Type B pancreatic cell (in vitro differentiated cells): ENCODE data around the gene ACSM2B. TPM values are rescaled to one million over a fixed set of nuclear protein-coding genes. Genes with fewer than 3 reads are reported as not detected.
"Not testable (repeated sequence)": the region's sequence is repeated elsewhere in the genome, so short reads cannot be mapped to it uniquely, and the experiment has no call there.

ENCODE experiments used
- DNase-seq: peaks from one replicate; pipeline ENCODE4 v3.0.0; 2021; ENCODE audit warnings: mixed read lengths; ENCODE audit not compliant: unreplicated experiment; ENCODE audit errors: extremely low spot score
- H3K27ac Mint-ChIP-seq: 2 replicates; pipeline ENCODE4 v1.8.0; 2021; ENCODE audit warnings: mild to moderate bottlenecking, mixed read lengths
- H3K27me3 Mint-ChIP-seq: 2 replicates; pipeline ENCODE4 v1.8.0; 2021; ENCODE audit warnings: mixed read lengths
- H3K36me3 Mint-ChIP-seq: 2 replicates; pipeline ENCODE4 v1.8.0; 2021; ENCODE audit warnings: mixed read lengths
- H3K4me1 Mint-ChIP-seq: one replicate; pipeline ENCODE4 v1.8.0; 2021; ENCODE audit warnings: mixed read lengths; ENCODE audit not compliant: unreplicated experiment
- H3K4me3 Mint-ChIP-seq: 2 replicates; pipeline ENCODE4 v1.8.0; 2021; ENCODE audit warnings: mild to moderate bottlenecking, mixed read lengths
- H3K9me3 Mint-ChIP-seq: 2 replicates; pipeline ENCODE4 v1.8.0; 2021; ENCODE audit warnings: mixed read lengths
- CTCF ChIP-seq: fragments of 200-600 bp; sonication (generic); conservative IDR thresholded peaks from 2 replicates; pipeline ENCODE4 v1.5.0; 2021; ENCODE audit warnings: antibody characterized with exemption, mild to moderate bottlenecking
- total RNA-seq: library from RNA; stranded (reverse); gene quantifications from 2 replicates; pipeline ENCODE4 v1.2.1, GENCODE V29; 2021; ENCODE audit warnings: low replicate concordance

ACSM2B gene
- total RNA-seq, 1 donor from 2014 or later: 2.4 TPM

- Mint-ChIP-seq H3K27ac (no peak overlapping the region), H3K36me3 (no peaks in the 10 kb centered on the region), H3K4me1 (no peaks in the 10 kb centered on the region), H3K9me3 (no peaks in the 10 kb centered on the region), H3K4me3 (no peak overlapping the region), H3K27me3 (peaks cover 11% of the 10 kb centered on the region)
- DNase-seq: no peak
- no peak for TF ChIP-seq CTCF
These were observed 35.9 kb upstream of the ACSM2B start for GRCh38 chr16:20611975-20612481.

GRCh38 chr16:20611350-20611902 is 35.3 kb upstream of the ACSM2B start:
- H3K27ac Mint-ChIP-seq: no peak overlapping the region
- H3K36me3 Mint-ChIP-seq: no peaks in the 10 kb centered on the region
- DNase-seq: no peak
- H3K27me3 Mint-ChIP-seq: peaks cover 11% of the 10 kb centered on the region
- TF ChIP-seq CTCF: no peak
- no peaks in the 10 kb centered on the region for H3K9me3 Mint-ChIP-seq
- H3K4me3 Mint-ChIP-seq: no peak overlapping the region
- H3K4me1 Mint-ChIP-seq: no peaks in the 10 kb centered on the region

DNA sequence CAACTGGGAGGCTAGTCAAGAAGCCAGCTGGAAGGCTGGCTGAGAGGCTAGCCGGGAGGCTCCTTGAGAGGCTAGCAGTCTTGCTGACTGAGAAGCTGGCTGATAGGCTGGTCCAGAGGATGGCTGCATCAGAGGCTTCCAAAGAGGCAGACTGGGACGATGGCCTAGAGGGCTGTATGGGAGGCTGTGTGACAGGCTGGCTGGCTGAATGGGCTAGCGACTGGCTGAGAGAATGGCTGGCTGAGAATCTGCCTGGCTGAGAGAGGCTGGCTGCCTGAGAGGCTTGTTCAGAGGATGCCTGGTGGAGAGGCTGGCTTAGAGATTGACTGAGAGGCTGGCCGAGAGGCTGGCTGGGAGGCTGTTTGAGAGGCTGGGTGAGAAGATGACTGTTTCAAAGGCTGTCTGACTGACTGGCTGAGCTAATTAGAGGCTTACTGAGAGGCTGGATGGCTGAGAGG is 34.8 kb upstream of the ACSM2B start:
- H3K4me1 Mint-ChIP-seq: no peaks in the 10 kb centered on the region
- TF ChIP-seq CTCF: no peak
- no peaks in the 10 kb centered on the region for H3K36me3 Mint-ChIP-seq
- DNase-seq: no peak
- H3K9me3 Mint-ChIP-seq: no peaks in the 10 kb centered on the region
- peaks cover 11% of the 10 kb centered on the region for H3K27me3 Mint-ChIP-seq
- H3K4me3 Mint-ChIP-seq: no peak overlapping the region
- no peak overlapping the region for H3K27ac Mint-ChIP-seq

GRCh38 chr16:20610211-20610891 is 34.2 kb upstream of the ACSM2B start:
- no peak overlapping the region for H3K4me3 Mint-ChIP-seq
- peaks cover 11% of the 10 kb centered on the region for H3K27me3 Mint-ChIP-seq

GRCh38 chr16:20602205-20602604 is 26.0 kb upstream of the ACSM2B start:
- H3K27me3 Mint-ChIP-seq, DNase-seq, H3K4me3 Mint-ChIP-seq, H3K9me3 Mint-ChIP-seq, H3K27ac Mint-ChIP-seq, H3K4me1 Mint-ChIP-seq, H3K36me3 Mint-ChIP-seq: not testable (repeated sequence)
- peak; percentile 24 for TF ChIP-seq CTCF

More at GRCh38 chr16:20610211-20610891, 34.2 kb upstream of the ACSM2B start:
- no peak for TF ChIP-seq CTCF
- Mint-ChIP-seq H3K4me1 (no peaks in the 10 kb centered on the region), H3K36me3 (no peaks in the 10 kb centered on the region), H3K27ac (no peak overlapping the region), H3K9me3 (peaks cover 1% of the 10 kb centered on the region)
- no peak for DNase-seq

- not testable (repeated sequence) for H3K27me3 Mint-ChIP-seq, H3K4me1 Mint-ChIP-seq, H3K27ac Mint-ChIP-seq, H3K9me3 Mint-ChIP-seq, DNase-seq, H3K36me3 Mint-ChIP-seq, H3K4me3 Mint-ChIP-seq
These were observed 23.3 kb upstream of the ACSM2B start for GRCh38 chr16:20599475-20599874.
